Testis (tissue), 3 donors: ENCODE results near the gene HOXA5. TPM values are rescaled to one million over a fixed set of nuclear protein-coding genes. Genes with fewer than 3 reads are reported as not detected.

Experiments used
- DNase-seq: peaks from one replicate; pipeline ENCODE4 v3.0.0-alpha.2; 2019
- H3K27ac ChIP-seq, 2 donors: fragments of 200-600 bp; sonication (generic); one replicate each; pipeline ENCODE4 v1.5.1; 2019
- H3K27me3 ChIP-seq: fragments of 200-600 bp; sonication (generic); one replicate; pipeline ENCODE4 v1.5.1; 2019
- H3K36me3 ChIP-seq: fragments of 200-600 bp; sonication (generic); one replicate; pipeline ENCODE4 v1.5.1; 2017; ENCODE audit warnings: low read depth; ENCODE audit errors: missing control alignments
- H3K4me1 ChIP-seq: fragments of 200-600 bp; sonication (generic); one replicate; pipeline ENCODE4 v1.5.1; 2019
- H3K4me3 ChIP-seq, 2 donors: fragments of 200-600 bp; sonication (generic); one replicate each; pipeline ENCODE4 v1.5.1; 2017 to 2019
- H3K9me3 ChIP-seq: fragments of 200-600 bp; sonication (generic); one replicate; pipeline ENCODE4 v1.5.1; 2017
- POLR2A ChIP-seq: fragments of 450-650 bp; IDR thresholded peaks from one replicate; pipeline ENCODE4 v1.6.1; 2017; ENCODE audit warnings: antibody characterized with exemption, mild to moderate bottlenecking, moderate library complexity
- WGBS, 2 donors: methylation state at CpG; one replicate each; pipeline ENCODE4 v1.1.5; 2018; 5-methylcytosine and 5-hydroxymethylcytosine counted together
- intact Hi-C: fragments of 100-400 bp; cut with DNase I; formaldehyde crosslinking; loops from one replicate; pipeline ENCODE4 v1.15.1; 2023; ENCODE audit warnings: low total_unique reads
- polyA plus RNA-seq: library from polyadenylated mRNA; stranded (reverse); fragments of 350-450 nt; fragmentation: Illumina TruSeq; extraction: RNeasy Lipid Tissue Mini Kit (QIAGEN cat#74804); gene quantifications from one replicate; pipeline ENCODE4 v1.2.3, GENCODE V29; 2014; ENCODE audit warnings: low read depth, low replicate concordance; ENCODE audit not compliant: insufficient read depth
- total RNA-seq, 2 donors: library from RNA; depleted of rRNA; stranded (reverse); fragments of >200 nt; gene quantifications; one replicate each; pipeline ENCODE4 v1.2.3, GENCODE V29; 2016
- TF ChIP-seq, protein P1 (sequence below), 3 experiments: fragments of 450-650 bp in 2 of 3; fragments of 200-600 bp in 1 of 3; sonication (generic) in 1 of 3; IDR thresholded peaks; one replicate each; pipeline ENCODE4 v1.5.1; 2016 to 2019; ENCODE audit warnings: antibody characterized with exemption in 3 of 3, mild to moderate bottlenecking in 2 of 3, moderate library complexity in 1 of 3

HOXA5 gene
- total and polyA plus RNA-seq, 3 donors from 2014 or later, result 0.63 to 7.6 TPM; not detected in 1

- Histone ChIP-seq H3K36me3 (no peaks in the 10 kb centered on the region), H3K9me3 (no peaks in the 10 kb centered on the region), H3K27ac (no peak overlapping the region), H3K27me3 (no peaks in the 10 kb centered on the region), H3K4me3 (peak overlapping the region; percentile 8 to 21), H3K4me1 (no peaks in the 10 kb centered on the region)
- DNase-seq, result peak; percentile 60
- no peak for TF ChIP-seq POLR2A
- TF ChIP-seq, protein P1, sequence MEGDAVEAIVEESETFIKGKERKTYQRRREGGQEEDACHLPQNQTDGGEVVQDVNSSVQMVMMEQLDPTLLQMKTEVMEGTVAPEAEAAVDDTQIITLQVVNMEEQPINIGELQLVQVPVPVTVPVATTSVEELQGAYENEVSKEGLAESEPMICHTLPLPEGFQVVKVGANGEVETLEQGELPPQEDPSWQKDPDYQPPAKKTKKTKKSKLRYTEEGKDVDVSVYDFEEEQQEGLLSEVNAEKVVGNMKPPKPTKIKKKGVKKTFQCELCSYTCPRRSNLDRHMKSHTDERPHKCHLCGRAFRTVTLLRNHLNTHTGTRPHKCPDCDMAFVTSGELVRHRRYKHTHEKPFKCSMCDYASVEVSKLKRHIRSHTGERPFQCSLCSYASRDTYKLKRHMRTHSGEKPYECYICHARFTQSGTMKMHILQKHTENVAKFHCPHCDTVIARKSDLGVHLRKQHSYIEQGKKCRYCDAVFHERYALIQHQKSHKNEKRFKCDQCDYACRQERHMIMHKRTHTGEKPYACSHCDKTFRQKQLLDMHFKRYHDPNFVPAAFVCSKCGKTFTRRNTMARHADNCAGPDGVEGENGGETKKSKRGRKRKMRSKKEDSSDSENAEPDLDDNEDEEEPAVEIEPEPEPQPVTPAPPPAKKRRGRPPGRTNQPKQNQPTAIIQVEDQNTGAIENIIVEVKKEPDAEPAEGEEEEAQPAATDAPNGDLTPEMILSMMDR (IDR thresholded peaks at IDR 0.05), result no peak
- 15 to 18% methylated on average over 23 to 66 of the region's 66 CpGs for WGBS, 2 donors
- intact Hi-C loops, result no loop called here
These were observed 33.1 kb downstream of the HOXA5 start for GRCh38 chr7:27110186-27111031.

DNA sequence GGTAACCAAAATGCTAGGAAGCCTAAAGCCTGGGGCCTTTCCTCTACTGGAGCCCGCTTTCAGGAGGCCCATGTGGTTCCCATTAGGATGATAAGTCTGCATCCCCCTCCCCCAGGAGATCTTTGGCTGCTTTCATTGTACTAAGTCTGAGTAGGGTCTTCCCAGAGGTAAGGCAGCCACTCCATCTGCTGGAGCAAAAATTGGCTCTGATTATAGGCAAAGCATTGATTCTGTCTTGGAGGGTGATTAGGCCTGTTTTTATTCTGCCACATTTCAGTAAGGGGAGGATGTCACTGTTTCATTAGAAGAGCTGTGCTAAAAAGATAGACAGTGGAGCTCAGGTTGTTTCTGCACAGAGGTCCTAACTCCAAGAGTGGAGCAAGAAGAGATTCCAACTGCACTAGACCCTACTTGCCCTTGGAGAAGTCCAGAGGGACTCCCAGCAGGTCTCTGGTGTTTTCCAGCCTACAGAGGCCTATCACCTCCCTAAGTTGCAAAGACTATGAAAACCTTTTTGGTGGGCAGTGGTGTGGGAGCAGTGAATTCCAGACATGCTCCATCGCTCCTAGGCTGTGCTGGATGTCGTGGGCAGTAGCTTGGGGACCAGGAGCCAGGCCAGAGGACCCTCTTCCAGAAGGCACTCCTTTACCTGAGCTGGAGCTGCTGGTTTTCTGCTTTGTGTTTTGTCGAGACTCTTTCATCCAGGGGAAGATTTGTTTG lies 33.9 kb downstream of the HOXA5 start:
- Histone ChIP-seq H3K4me3 (no peak overlapping the region), H3K27ac (no peak overlapping the region), H3K27me3 (no peaks in the 10 kb centered on the region), H3K9me3 (no peaks in the 10 kb centered on the region), H3K4me1 (no peaks in the 10 kb centered on the region), H3K36me3 (no peaks in the 10 kb centered on the region)
- intact Hi-C loops, result no loop called here
- no peak for TF ChIP-seq POLR2A
- TF ChIP-seq, protein P1 (IDR thresholded peaks at IDR 0.05), result no peak
- no peak for DNase-seq
- WGBS, 2 donors, result 64 to 75% methylated on average over 4 of the region's 4 CpGs

DNA sequence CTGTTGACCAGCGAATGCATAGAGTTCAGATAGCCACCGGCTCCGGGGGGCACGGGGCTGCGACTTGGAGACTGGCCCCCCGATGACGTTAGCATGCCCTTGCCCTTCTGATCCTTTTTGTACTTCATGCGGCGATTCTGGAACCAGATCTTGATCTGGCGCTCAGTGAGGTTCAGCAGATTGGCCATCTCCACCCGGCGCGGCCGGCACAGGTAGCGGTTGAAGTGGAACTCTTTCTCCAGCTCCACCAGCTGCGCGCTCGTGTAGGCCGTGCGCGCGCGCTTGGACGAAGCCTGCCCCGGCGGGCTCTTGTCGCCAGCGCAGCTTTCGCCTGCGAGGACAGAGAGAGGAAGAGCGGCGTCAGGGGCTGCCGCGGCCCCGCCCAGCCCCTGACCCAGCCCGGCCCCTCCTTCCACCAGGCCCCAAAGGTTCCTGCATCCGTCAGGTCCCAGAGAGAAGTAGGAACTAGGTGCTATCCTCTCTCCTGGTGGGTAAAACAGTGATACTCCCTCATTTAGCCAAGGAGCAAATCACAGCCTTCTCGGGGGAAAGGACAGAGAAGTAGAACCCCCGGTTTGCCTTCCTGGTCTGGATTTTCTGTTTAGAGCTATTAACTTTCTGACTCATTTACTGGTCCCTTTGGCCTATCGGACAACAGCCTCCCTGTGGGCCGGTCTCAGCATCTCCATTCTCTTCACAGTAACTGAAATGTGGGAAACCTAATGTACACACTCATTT lies 34.9 kb downstream of the HOXA5 start:
- Histone ChIP-seq H3K4me3 (peak overlapping the region; percentile 2 to 4), H3K4me1 (no peaks in the 10 kb centered on the region), H3K27ac (no peak overlapping the region), H3K36me3 (no peaks in the 10 kb centered on the region), H3K9me3 (no peaks in the 10 kb centered on the region), H3K27me3 (no peaks in the 10 kb centered on the region)
- TF ChIP-seq, protein P1 (IDR thresholded peaks at IDR 0.05), result no peak
- TF ChIP-seq POLR2A, result no peak
- intact Hi-C loops, result no loop called here
- 13 to 46% methylated on average over 6 to 41 of the region's 41 CpGs for WGBS, 2 donors
- no peak for DNase-seq

- no peak for DNase-seq
- H3K4me1 ChIP-seq, result no peaks in the 10 kb centered on the region
- H3K27me3 ChIP-seq, result no peaks in the 10 kb centered on the region
- peak overlapping the region; percentile 2 to 4 for H3K4me3 ChIP-seq
- no peak overlapping the region for H3K27ac ChIP-seq
- no peak for TF ChIP-seq POLR2A
- TF ChIP-seq, protein P1 (IDR thresholded peaks at IDR 0.05), result no peak
- no peaks in the 10 kb centered on the region for H3K36me3 ChIP-seq
- intact Hi-C loops, result no loop called here
- 24 to 25% methylated on average over 29 to 44 of the region's 47 CpGs for WGBS, 2 donors
- no peaks in the 10 kb centered on the region for H3K9me3 ChIP-seq
These were observed 35.8 kb downstream of the HOXA5 start for GRCh38 chr7:27107391-27108381.
